ENCODE measurements around the gene STAB2. TPM values are rescaled to one million over a fixed set of nuclear protein-coding genes. Genes with fewer than 3 reads are reported as not detected.
"Not testable (repeated sequence)": the region's sequence is repeated elsewhere in the genome, so short reads cannot be mapped to it uniquely, and the experiment has no call there.

STAB2 gene
- total and polyA plus RNA-seq, 2 donors, result 0.08 to 16.4 TPM

DNA sequence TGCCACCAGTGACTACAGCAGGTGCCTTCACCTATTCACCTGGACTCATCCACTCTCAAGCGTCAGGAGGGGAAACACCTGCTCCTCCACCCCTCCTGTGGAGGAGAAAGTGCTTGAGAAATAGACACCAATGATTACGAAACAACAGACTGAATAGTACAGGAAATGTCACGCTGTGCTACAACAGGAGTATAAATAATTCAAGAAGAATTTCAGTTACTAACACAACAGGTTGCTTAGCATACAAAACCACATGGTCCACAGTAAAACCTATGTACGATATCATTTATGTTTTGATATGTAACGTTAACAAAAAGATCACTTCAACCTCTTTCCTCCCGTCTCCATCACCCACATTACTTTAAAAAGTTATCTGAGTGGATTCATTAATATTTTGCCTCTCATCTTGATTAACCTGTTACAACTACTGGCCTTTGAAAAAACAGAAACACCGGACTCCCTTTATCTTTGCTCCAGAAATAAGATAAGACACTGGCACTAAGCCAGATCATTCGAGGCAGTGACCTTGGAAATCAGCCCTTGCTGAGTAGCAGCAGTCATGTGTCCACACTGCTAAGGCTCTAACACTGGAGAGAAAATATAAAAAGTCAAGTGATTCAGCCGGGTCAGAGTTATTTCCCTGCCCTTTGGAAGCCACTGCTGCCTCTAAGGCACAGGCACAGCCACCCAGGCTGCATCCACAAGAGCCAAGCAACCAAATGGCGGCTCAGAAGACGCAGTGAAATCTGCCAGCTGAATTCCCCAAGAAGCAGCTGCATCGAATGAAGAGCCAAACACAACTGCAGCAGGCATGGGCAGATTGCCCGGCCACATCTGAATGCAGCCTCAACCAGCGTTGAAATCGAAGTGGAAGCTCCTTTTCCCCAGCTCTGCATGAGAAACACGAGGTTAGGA, 213.0 kb downstream of the STAB2 start:
- Histone ChIP-seq H3K36me3 (ENCODE audit: insufficient read depth) (no peaks in the 10 kb centered on the region), H3K4me3 (ENCODE audit: low read depth, low read length) (no peak overlapping the region)
- DNase-seq (ENCODE audit: extremely low spot score), result no peak

DNA sequence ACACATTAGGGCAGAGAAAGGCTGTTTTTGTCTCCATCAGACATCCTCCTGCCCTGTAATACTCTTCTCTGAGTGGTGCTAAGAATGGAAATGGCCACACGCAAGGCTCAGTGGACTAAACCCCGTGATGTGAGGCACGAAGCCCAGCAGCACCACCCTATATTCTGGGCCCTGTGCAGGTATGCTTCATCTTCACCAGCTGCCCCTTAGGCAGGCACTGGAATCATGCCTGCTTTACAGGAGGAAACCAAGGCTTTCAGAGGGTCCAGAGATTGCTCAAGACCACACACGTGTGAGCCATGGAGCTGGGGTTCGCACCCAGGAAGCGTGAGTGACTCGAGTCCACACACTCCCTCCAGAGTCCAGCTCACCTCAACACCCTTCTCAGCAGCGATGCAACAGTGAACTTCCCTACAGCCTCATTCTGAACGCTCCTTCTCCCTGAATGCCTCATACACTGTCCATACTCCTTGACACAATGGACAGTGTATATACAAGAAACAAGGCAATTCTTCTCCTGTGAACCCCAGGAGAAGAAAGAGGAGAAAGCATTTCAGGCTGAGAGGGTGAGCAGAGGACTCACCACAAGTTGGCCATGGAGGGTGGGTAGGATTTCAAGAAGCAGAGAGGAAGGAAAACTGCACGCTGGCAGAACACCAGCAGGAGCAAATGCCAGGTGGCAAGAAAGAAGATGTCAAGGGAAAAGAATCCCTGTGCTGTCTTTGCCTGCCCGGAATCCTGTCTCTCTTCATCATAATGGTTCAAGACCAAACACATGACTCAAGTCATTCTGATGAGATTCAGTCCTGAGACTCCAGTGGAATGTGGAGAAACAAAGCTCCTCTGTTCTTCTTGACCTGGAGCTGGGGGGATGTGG, 214.9 kb downstream of the STAB2 start:
- H3K27ac ChIP-seq (ENCODE audit: low read depth), result no peak overlapping the region
- 87% methylated on average over 11 of the region's 11 CpGs for WGBS
- H3K4me1 ChIP-seq (ENCODE audit: insufficient read depth), result no peaks in the 10 kb centered on the region
- no peaks in the 10 kb centered on the region for H3K36me3 ChIP-seq (ENCODE audit: insufficient read depth)
- no peak for DNase-seq (ENCODE audit: extremely low spot score)
- H3K4me3 ChIP-seq (ENCODE audit: low read depth, low read length), result no peak overlapping the region

More for the DNA sequence above, 213.0 kb downstream of the STAB2 start:
- WGBS, result 21% methylated on average over 16 of the region's 16 CpGs
- Histone ChIP-seq H3K27ac (ENCODE audit: low read depth) (no peak overlapping the region), H3K4me1 (ENCODE audit: insufficient read depth) (no peaks in the 10 kb centered on the region)

DNA sequence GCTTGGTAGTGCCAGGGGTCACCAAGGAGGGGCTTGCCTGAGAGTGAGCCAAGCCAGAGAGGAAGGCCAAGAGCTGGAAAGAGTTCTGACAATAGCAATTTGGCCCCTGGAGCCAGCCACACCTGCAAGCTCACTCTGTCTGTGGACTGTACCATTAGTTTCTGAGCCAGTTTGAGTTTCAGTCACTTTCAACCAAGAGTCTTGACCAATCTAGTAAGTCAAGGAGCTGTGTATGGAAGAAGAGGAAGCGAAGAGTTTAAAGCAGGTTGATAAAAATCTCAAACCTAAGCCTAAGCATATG, 215.5 kb downstream of the STAB2 start:
- H3K27ac ChIP-seq (ENCODE audit: low read depth), result no peak overlapping the region
- 100% methylated on average over 1 of the region's 1 CpG for WGBS

DNA sequence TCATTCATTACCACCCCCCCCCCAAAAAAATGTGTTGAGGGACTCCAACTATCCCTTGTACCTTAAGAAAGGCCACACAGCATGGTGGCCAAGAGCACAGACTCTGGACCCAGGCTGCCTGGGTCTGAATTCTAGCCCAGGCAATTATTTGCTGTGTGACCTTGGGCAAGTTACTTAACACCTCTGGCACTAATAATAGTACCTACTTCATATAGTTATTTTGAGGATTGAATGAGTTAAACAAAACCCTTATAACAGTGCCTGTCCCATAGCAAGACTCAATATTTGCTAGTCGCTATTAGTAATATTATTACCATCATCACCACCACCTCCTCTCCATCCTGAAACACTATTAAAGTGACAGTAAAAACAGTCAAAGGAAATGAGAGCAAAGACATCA, 216.8 kb downstream of the STAB2 start:
- Histone ChIP-seq H3K36me3 (ENCODE audit: insufficient read depth) (no peaks in the 10 kb centered on the region), H3K4me3 (ENCODE audit: low read depth, low read length) (no peak overlapping the region), H3K27ac (ENCODE audit: low read depth) (no peak overlapping the region), H3K4me1 (ENCODE audit: insufficient read depth) (no peaks in the 10 kb centered on the region)
- 100% methylated on average over 1 of the region's 1 CpG for WGBS
- no peak for DNase-seq (ENCODE audit: extremely low spot score)

More for the DNA sequence above, 215.5 kb downstream of the STAB2 start:
- Histone ChIP-seq H3K4me1 (ENCODE audit: insufficient read depth) (no peaks in the 10 kb centered on the region), H3K4me3 (ENCODE audit: low read depth, low read length) (no peak overlapping the region), H3K36me3 (ENCODE audit: insufficient read depth) (no peaks in the 10 kb centered on the region)
- no peak for DNase-seq (ENCODE audit: extremely low spot score)

DNA sequence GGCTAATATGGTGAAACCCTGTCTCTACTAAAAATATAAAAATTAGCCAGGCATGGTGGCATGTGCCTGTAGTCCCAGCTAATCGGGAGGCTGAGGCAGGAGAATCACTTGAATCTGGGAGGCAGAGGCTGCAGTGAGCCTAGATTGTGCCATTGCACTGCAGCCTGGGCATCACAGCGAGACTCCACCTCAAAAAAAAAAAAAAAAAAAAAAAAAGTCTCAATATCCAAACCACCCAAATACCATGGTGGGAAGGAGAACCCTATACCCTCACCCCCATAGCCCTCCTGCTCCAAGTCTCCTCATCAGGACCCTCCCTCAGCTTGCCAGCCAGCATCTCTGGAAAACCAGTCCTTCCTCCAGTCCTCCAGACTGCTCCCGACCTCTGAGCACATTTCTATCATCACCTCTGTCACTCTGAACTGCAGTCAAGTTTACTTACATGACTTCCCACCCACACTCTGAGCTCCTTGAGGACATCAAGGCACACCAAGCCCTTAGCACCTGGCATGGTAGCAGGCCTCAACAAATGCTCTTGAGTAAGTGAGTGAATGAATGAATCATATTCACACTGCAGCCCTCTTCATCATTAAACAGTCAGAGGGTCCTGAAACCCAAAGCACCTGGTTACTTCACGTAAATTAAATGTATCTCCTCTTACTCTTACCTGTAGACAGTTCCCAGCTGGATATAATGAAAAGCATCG, 218.7 kb downstream of the STAB2 start:
- Histone ChIP-seq H3K27ac (ENCODE audit: low read depth) (no peak overlapping the region), H3K4me3 (ENCODE audit: low read depth, low read length) (no peak overlapping the region), H3K4me1 (ENCODE audit: insufficient read depth) (no peaks in the 10 kb centered on the region), H3K36me3 (ENCODE audit: insufficient read depth) (no peaks in the 10 kb centered on the region)
- 81% methylated on average over 5 of the region's 5 CpGs for WGBS
- no peak for DNase-seq (ENCODE audit: extremely low spot score)

DNA sequence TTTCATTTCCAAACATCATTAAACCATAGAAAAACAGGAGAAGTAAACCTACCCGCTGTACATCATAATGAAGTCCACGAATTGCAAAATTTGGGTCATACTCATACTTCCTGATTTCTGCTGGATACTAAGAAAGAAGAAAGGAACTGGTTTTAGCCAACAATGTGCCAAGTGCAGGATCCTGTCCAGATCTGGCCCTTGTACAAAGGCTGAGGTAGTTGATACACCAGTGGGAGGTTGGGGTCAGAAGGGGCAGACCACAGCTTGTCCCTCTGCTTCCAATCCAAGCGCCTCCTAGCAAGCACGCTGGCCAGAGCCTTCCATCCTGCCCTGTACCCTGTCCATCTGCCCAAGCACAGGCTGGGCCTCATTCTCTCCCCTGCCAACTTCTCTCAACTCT, 219.7 kb downstream of the STAB2 start:
- H3K4me3 ChIP-seq (ENCODE audit: low read depth, low read length), result no peak overlapping the region
- no peak for DNase-seq (ENCODE audit: extremely low spot score)
- no peak overlapping the region for H3K27ac ChIP-seq (ENCODE audit: low read depth)
- 91% methylated on average over 4 of the region's 4 CpGs for WGBS
- H3K36me3 ChIP-seq (ENCODE audit: insufficient read depth), result no peaks in the 10 kb centered on the region
- no peaks in the 10 kb centered on the region for H3K4me1 ChIP-seq (ENCODE audit: insufficient read depth)

DNA sequence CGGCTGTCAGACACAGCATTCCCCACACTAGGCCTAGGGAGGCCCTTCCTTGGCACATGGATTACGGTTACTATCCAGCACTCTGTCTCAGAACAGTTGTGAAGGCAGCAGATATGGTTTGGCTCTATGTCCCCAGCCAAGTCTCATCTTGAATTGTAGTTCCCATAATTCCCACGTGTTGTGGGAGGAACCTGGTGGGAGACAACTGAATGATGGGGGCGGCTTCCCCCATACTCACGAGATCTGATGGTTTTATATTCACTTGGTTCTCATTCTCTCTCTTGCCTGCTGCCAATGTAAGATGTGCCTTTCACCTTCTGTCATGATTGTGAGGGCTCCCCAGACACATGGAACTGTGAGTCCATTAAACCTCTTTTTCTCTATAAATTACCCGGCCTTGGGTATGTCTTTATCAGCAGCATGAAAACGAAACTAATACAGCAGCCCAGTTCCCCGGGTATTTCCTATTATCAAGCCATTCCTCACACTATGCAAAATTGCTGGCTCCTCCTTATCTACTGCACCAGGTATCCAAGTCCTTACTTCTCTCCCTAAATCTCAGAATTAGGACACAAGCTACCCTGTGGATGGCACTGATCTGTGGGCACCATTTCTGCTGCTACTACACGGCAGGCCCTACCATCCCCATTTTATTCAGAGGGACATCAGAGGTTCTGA, 220.6 kb downstream of the STAB2 start:
- Histone ChIP-seq H3K4me3 (ENCODE audit: low read depth, low read length) (no peak overlapping the region), H3K4me1 (ENCODE audit: insufficient read depth) (no peaks in the 10 kb centered on the region), H3K27ac (ENCODE audit: low read depth) (no peak overlapping the region), H3K36me3 (ENCODE audit: insufficient read depth) (no peaks in the 10 kb centered on the region)
- WGBS, result 82% methylated on average over 9 of the region's 9 CpGs
- DNase-seq (ENCODE audit: extremely low spot score), result no peak

DNA sequence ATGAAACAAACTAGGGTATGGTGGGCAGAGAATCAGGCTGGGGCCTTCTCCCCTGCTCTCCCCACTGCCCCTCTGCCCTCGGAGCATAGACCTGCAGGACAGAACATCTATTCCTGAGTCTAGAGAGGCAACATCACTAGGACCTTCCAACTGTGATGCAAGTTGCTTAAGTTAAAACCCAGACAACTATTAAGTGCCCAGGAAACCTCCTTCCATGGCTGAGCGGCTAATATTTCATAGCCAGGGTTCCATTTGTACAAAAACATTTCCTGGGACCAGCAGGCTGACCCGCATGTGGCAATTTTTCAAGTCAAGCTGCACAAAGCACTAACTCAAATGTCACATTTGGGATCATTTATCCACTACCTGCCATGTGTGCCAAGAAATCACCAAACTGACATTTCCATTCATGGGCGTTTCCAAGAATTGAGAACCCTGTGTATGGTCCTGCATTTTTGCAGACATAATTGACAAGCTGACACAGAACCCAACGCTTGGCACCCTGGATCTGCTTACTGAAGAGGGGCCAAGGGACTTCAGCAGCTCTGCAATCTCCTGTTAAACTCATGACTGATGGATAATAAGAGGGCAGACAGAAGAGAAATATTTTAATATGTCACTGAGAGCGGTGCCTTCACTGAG, 221.3 kb downstream of the STAB2 start:
- no peaks in the 10 kb centered on the region for H3K36me3 ChIP-seq (ENCODE audit: insufficient read depth)
- H3K4me3 ChIP-seq (ENCODE audit: low read depth, low read length), result no peak overlapping the region
- DNase-seq (ENCODE audit: extremely low spot score), result no peak
- no peak overlapping the region for H3K27ac ChIP-seq (ENCODE audit: low read depth)
- no peaks in the 10 kb centered on the region for H3K4me1 ChIP-seq (ENCODE audit: insufficient read depth)
- 91% methylated on average over 6 of the region's 6 CpGs for WGBS

DNA sequence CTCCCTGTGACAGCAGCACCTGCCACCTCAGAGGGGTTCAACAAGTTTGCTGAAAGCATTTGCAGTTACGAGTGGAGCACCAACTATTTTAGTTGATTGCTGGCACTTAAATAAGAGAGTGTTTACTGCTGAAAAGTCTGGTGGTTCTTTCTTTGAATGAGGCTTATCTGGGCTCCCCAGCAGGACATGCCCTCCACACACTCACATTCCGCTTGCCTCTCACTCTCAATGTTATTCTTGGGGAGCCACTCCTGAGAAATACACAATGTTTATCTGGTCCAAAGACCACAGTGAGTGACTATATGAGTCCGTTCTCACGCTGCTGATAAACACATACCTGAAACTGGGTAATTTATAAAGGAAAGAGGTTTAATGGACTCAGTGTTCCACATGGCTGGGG, 222.1 kb downstream of the STAB2 start:
- Histone ChIP-seq H3K4me3 (ENCODE audit: low read depth, low read length) (no peak overlapping the region), H3K36me3 (ENCODE audit: insufficient read depth) (no peaks in the 10 kb centered on the region), H3K4me1 (ENCODE audit: insufficient read depth) (no peaks in the 10 kb centered on the region), H3K27ac (ENCODE audit: low read depth) (no peak overlapping the region)
- DNase-seq (ENCODE audit: extremely low spot score), result no peak
- WGBS, result 79% methylated on average over 4 of the region's 4 CpGs

DNA sequence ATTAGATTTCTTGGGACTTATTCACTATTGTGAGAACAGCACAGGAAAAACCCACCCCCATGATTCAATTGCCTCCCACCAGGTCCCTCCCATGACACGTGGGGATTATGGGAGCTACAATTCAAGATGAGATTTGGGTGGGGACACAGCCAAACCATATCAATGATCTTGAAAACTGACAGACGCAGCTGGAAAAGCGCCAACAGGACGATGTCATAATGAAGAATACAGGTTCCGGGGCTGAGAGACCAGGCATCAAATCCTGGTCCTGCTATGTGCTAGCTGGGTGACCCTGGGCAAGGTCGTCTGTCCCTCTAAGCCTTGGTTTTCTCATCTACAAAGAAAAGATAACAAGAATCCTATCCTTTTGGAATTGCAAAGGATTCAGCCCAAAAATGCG, 222.6 kb downstream of the STAB2 start:
- not testable (repeated sequence) for H3K27ac ChIP-seq (ENCODE audit: low read depth); H3K4me1 ChIP-seq (ENCODE audit: insufficient read depth); H3K36me3 ChIP-seq (ENCODE audit: insufficient read depth); H3K4me3 ChIP-seq (ENCODE audit: low read depth, low read length); DNase-seq (ENCODE audit: extremely low spot score)
- 81% methylated on average over 7 of the region's 7 CpGs for WGBS

DNA sequence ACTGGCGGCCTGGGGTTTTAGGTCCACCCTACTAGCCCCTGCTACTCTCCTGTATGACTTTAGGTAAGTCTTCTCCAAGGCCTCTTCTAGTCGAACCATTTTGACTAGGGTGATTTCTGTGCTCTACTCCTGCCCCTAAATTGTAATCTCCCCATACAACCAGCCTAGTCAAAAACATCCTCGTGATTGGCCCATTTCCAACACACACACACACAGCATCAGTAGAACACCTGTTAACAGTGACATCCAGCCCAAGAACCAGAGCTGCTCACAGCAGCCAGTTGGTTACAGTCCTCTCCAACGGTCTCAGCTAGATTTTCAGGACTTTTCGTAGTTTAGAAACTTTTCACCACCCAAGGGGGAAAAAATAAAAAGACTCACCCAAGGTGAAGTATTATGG, 223.0 kb downstream of the STAB2 start:
- H3K4me3 ChIP-seq (ENCODE audit: low read depth, low read length), result no peak overlapping the region
- H3K4me1 ChIP-seq (ENCODE audit: insufficient read depth), result no peaks in the 10 kb centered on the region
- no peak overlapping the region for H3K27ac ChIP-seq (ENCODE audit: low read depth)
- H3K36me3 ChIP-seq (ENCODE audit: insufficient read depth), result no peaks in the 10 kb centered on the region
- WGBS, result 74% methylated on average over 5 of the region's 5 CpGs
- no peak for DNase-seq (ENCODE audit: extremely low spot score)

DNA sequence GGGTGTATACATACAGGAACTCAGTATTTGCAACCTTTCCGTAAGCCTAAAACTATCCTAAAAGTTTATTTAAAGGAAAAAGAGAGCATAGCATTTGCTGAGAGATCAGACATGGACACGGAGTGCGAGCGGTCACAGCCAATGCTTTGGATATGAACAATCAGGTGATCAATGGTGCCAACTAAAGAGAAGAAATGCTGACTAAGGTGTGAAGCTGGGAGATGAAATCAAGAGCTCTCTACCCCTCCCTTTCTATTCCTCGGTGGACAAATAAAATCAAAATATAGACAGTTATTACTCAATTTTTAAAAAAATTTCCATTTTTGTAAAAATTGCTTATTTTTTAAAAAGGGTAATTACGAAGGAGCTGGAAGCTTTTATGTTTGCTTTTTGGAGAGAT, 224.7 kb downstream of the STAB2 start:
- H3K36me3 ChIP-seq (ENCODE audit: insufficient read depth), result no peaks in the 10 kb centered on the region
- H3K27ac ChIP-seq (ENCODE audit: low read depth), result no peak overlapping the region
- no peaks in the 10 kb centered on the region for H3K4me1 ChIP-seq (ENCODE audit: insufficient read depth)
- 89% methylated on average over 6 of the region's 6 CpGs for WGBS
- H3K4me3 ChIP-seq (ENCODE audit: low read depth, low read length), result no peak overlapping the region
- no peak for DNase-seq (ENCODE audit: extremely low spot score)

DNA sequence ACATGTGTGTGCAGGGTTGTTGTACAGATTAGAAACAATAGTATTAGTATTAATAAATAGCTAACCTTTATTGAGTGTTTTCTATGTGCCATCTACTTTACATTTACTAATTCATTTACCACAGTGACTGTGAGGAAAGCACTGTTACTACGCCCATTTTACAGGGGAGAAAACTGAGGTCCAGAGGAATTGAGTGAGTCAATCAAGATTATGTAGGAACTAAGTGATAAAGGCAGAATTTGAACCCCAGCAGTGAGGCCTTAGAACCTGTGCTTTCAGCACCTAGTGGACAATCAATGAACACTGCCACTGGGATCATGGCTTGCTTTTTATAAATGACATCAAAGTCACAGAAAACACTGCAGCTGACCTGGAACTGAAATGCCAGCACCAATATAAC, 225.7 kb downstream of the STAB2 start:
- Histone ChIP-seq H3K36me3 (ENCODE audit: insufficient read depth) (no peaks in the 10 kb centered on the region), H3K4me1 (ENCODE audit: insufficient read depth) (no peaks in the 10 kb centered on the region)

More for the DNA sequence above, 225.7 kb downstream of the STAB2 start:
- WGBS, result 99% methylated on average over 1 of the region's 1 CpG
- DNase-seq (ENCODE audit: extremely low spot score), result no peak
- no peak overlapping the region for H3K4me3 ChIP-seq (ENCODE audit: low read depth, low read length)
- H3K27ac ChIP-seq (ENCODE audit: low read depth), result no peak overlapping the region

Data from urinary bladder (tissue), 4 donors.